Activated T-cell treated with anti-CD3 and anti-CD28 coated beads for 48 hours (primary cell): ENCODE results near the gene TMEM184A.

Experiments used
- DNase-seq: peaks from one replicate; pipeline ENCODE4 v3.0.0-alpha.2; 2020; ENCODE audit warnings: low read depth

Gene TMEM184A

GRCh38 chr7:1501487-1502270 is 54.3 kb downstream of the TMEM184A start:
- DNase-seq, result no peak

DNA sequence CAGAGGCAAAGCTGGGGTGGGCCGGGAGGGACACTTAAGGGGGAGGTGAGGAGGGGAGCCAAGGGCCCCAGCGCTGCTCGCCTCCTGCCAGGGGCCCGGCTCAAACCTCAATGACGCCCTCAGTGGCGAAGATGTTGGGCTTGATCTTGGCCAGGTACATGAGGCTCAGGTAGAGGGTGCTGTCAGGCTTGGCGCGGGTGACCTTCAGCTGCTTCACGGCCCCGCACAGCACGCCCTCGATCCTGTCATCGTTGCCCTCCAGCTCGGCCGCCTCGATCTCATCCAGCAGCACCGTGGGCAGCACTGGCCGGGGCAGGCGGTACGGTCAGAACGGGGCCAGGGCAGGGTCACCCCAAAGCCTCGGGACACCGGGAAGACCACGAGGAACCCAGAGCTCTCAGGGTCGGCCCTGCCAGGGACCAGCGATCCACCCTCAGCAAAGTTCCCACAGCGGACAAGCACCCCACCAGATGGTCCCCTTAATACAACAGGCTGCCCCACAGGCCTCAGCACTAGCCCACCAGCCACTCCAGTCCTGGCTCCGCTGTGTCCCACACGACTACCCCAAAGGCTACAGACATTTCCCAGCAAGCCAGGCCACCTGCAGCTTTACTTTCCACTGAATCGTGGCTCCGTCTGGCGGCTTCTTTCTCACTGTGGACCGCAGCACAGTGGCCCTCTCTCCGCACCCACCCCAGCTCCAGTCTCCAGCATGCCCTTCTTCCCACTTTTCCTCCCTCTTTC is 55.8 kb downstream of the TMEM184A start:
- no peak for DNase-seq

DNA sequence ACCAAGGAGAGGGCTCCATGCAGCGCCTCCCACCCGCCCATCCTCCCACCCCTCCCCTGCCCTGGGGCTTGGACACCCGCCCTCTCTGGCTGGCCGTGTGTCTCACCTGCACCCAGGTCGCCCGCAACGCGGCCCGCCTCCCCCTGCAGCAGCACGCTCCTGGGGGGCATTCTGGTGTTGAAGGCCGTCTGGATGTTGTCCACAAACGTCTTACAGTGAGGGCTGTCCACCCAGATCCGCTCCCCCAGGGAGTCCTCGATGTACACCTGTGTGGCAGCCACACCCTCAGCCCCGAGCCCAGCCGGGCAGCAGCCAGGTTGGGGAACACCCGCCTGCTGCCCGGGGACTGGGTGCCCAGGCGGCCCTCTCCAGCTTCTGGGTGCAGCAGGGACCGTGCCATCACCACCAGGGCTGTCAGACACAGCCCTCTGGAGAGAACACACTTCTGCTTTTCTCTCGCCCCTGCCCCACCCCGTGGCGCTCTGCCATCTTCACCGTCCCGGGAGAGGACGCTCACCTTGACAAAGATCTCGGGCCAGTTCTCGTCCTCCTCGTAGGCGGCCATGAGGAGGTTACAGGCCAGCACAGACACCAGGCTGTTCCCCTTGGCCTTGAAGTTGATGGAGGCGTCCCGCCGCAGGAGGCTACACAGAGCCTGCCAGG is 56.5 kb downstream of the TMEM184A start:
- no peak for DNase-seq

DNA sequence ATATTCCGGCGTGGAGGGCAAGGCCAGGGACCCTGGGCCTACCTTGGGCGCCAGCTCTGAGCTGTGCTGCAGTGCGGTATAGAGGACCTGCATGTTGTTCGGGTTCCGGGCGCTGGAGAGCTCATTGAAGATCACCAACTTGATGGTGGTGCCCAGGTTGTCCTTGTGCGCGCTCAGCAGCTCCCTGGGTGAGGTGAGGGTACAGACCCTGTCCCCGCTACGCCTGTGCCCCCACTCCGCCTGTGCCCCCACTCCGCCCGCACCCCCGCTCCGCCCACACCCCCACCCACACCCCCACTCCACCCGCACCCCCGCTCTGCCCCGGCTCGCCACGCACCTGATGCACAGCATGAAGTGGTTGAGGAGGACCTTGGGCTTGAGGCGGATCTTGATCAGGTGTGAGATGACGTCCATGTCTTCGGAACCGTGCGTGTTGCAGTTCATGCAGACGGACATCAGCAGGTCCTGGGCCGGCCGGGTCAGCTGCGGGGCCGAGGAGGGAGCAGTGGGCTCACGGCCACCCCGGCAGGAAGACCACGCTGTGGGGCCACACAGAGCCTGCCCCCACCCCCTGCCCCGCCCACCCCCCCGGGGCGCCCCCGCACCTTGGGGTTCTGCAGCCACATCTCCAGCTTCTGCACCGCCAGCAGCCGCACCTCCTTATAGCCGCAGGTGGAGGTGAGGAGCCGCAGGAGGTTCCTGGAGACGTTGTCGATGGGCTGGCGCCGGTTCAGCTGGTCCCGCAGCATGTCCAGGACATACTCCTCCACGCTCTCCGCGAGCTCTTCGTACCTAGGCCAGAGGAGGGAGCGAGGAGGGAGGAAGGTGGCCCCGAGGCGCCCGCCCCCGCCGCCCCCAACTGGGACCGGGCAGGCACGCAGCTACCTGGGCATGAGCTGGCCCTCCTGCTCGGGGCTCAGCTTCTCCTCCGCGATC is 57.4 kb downstream of the TMEM184A start:
- DNase-seq, result no peak

- no peak for DNase-seq
Measured at GRCh38 chr7:1497293-1497927, 58.6 kb downstream of the TMEM184A start.

GRCh38 chr7:1496531-1497292 is 59.3 kb downstream of the TMEM184A start:
- no peak for DNase-seq

GRCh38 chr7:1495564-1496242 is 60.3 kb downstream of the TMEM184A start:
- no peak for DNase-seq

- DNase-seq, result no peak
Measured at GRCh38 chr7:1494866-1495563, 61.0 kb downstream of the TMEM184A start.

DNA sequence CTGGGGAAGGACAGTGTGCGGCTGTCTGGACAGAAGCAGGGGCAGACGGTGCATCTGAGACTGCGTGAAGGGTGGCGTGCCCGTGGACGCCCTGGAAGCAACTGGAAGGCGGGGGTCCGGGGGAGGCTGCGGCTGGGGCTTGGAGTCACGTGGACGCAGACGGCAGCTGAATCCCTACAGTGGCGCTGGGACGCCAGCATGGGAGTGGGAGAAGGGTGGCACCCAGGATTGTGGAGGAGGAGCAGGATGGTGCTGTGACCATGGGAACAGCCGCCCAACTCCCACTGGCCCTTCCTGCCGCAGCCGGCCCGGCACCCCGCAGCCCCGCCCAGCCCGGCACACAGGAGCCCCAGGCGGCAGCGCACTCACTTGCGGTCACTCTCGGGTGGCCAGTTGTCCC is 61.6 kb downstream of the TMEM184A start:
- DNase-seq, result no peak

- no peak for DNase-seq
Measured at GRCh38 chr7:1493571-1493970, 62.4 kb downstream of the TMEM184A start.

- no peak for DNase-seq
Measured at GRCh38 chr7:1493129-1493528, 62.9 kb downstream of the TMEM184A start.

DNA sequence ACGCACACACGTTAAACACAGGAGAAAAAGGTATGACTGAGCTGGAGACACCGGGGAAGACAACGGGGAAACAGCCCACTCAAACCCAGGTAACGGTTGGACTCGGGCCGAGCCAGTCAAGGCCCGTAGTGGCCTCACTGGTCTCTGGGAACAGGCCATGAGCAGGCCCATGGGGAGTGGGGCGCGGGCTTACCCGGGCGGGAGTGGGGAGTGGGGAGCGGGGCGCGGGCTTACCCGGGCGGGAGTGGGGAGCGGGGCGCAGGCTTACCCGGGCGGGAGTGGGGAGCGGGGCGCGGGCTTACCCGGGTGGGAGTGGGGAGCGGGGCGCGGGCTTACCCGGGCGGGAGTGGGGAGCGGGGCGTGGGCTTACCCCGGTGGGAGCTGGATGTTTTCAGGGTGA is 63.4 kb downstream of the TMEM184A start:
- no peak for DNase-seq
